ENCODE results near the gene RIPOR3.

DNA sequence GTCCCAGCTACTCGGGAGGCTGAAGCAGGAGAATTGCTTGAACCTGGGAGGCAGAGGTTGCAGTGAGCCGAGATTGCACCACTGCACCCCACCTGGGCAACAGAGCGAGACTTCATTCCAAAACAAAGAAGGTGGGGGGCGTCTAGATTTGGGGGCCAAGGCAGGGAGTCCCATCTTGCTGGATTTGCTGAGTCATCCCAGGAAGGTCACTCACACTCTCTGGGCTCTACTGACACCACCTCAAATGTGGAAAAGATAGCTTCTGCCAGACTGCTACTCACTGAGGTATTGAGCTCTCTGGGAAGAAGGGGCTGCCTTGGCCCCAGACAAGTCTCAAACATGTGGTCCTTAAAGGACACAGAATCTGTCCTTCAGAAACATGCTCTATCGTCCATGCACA is 74.3 kb downstream of the RIPOR3 start:
- TF ChIP-seq, protein P1, sequence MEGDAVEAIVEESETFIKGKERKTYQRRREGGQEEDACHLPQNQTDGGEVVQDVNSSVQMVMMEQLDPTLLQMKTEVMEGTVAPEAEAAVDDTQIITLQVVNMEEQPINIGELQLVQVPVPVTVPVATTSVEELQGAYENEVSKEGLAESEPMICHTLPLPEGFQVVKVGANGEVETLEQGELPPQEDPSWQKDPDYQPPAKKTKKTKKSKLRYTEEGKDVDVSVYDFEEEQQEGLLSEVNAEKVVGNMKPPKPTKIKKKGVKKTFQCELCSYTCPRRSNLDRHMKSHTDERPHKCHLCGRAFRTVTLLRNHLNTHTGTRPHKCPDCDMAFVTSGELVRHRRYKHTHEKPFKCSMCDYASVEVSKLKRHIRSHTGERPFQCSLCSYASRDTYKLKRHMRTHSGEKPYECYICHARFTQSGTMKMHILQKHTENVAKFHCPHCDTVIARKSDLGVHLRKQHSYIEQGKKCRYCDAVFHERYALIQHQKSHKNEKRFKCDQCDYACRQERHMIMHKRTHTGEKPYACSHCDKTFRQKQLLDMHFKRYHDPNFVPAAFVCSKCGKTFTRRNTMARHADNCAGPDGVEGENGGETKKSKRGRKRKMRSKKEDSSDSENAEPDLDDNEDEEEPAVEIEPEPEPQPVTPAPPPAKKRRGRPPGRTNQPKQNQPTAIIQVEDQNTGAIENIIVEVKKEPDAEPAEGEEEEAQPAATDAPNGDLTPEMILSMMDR (conservative IDR thresholded peaks at IDR 0.05; ENCODE audit: low read length): no peak
- TF ChIP-seq EZH2phosphoT487 (IDR thresholded peaks at IDR 0.05; ENCODE audit: borderline replicate concordance, low read depth, low read length): no peak

Measured in OCI-LY7 (cell line).